ENCODE data around the gene PNRC2. TPM values are rescaled to one million over a fixed set of nuclear protein-coding genes. Genes with fewer than 3 reads are reported as not detected.
A peak's percentile ranks its signal among the peaks of the same experiment; 100 is the strongest.

PNRC2 gene
- total and polyA plus RNA-seq, 2 of the 13 experiments (the other 11 are each of a cell fraction or from before 2014, with no cell fraction given): 74.9 to 97.5 TPM

DNA sequence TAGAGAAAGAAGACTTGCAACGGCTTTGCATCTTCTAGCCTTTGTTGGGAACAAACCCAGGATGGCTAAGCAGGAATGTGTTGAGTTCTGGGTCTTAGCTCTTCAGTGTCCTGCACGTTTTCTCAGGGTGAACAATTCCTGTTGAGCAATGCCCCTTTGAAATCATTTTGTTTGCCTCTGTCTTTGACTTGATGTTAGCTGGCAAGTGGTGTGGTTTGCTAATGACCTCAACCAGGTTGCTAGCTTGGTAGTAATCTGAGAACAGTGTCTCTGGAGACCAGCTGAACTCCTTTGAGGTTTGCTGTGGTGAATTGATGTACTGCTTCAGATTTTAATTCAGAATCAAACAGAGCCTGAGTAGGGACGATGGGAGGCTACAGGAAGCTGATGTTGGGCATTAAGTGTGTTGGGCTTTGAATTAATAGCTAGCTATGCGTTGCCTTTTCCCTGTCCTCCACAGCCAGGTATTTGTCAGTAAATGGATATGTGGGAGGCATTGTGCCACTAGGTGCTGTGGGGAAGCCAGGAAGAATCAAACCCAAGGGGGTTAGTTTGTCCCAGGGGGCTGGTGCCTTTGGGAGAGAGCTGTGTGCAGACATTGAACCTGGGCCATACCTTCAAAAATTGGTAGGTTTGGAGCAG, 43.8 kb downstream of the PNRC2 start (continued):
- no peak for TF ChIP-seq CSRNP1 (CRISPR knock-in tag; IDR thresholded peaks at IDR 0.05)
- TF ChIP-seq ZMYM3 (CRISPR knock-in tag; IDR thresholded peaks at IDR 0.05): peak; percentile 45; the same call in 1 of the 2 replicates
- TF ChIP-seq CCDC6 (CRISPR knock-in tag; IDR thresholded peaks at IDR 0.05): no peak
- TF ChIP-seq FOXA1 (IDR thresholded peaks at IDR 0.05): no peak
- peak; percentile 12; the same call in 1 of the 2 replicates for TF ChIP-seq FOXA1 (CRISPR knock-in tag; IDR thresholded peaks at IDR 0.05)
- no peak for TF ChIP-seq ZNF329 (CRISPR knock-in tag; IDR thresholded peaks at IDR 0.05; ENCODE audit: low read depth)
- TF ChIP-seq JUN (CRISPR knock-in tag; IDR thresholded peaks at IDR 0.05): no peak
- TF ChIP-seq ZNF136 (CRISPR knock-in tag; IDR thresholded peaks at IDR 0.05; ENCODE audit: low read depth): no peak
- peak; percentile 52; the same call in 1 of the 2 replicates for TF ChIP-seq ISL2 (CRISPR knock-in tag; IDR thresholded peaks at IDR 0.05)
- TF ChIP-seq, protein P1, sequence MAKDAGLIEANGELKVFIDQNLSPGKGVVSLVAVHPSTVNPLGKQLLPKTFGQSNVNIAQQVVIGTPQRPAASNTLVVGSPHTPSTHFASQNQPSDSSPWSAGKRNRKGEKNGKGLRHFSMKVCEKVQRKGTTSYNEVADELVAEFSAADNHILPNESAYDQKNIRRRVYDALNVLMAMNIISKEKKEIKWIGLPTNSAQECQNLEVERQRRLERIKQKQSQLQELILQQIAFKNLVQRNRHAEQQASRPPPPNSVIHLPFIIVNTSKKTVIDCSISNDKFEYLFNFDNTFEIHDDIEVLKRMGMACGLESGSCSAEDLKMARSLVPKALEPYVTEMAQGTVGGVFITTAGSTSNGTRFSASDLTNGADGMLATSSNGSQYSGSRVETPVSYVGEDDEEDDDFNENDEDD (CRISPR knock-in tag; IDR thresholded peaks at IDR 0.05; ENCODE audit: borderline replicate concordance): no peak
- no peak for TF ChIP-seq ZNF784 (CRISPR knock-in tag; IDR thresholded peaks at IDR 0.05; ENCODE audit: borderline replicate concordance)
- no peak for TF ChIP-seq ZNF792 (CRISPR knock-in tag; IDR thresholded peaks at IDR 0.05)
- TF ChIP-seq NONO (IDR thresholded peaks at IDR 0.05): no peak
- TF ChIP-seq NONO (CRISPR knock-in tag; conservative IDR thresholded peaks at IDR 0.05): 0 out of 2 replicates have a peak, but pooled peaks have one; percentile 38
- 0 out of 2 replicates have a peak, but pooled peaks have one; percentile 40 for TF ChIP-seq THYN1 (CRISPR knock-in tag; IDR thresholded peaks at IDR 0.05; ENCODE audit: borderline replicate concordance, low read depth)
- TF ChIP-seq RBM22 (optimal IDR thresholded peaks at IDR 0.05; ENCODE audit: low read length): no peak
- no peak for TF ChIP-seq ZNF567 (CRISPR knock-in tag; IDR thresholded peaks at IDR 0.05; ENCODE audit: borderline replicate concordance)
- TF ChIP-seq, protein P2, sequence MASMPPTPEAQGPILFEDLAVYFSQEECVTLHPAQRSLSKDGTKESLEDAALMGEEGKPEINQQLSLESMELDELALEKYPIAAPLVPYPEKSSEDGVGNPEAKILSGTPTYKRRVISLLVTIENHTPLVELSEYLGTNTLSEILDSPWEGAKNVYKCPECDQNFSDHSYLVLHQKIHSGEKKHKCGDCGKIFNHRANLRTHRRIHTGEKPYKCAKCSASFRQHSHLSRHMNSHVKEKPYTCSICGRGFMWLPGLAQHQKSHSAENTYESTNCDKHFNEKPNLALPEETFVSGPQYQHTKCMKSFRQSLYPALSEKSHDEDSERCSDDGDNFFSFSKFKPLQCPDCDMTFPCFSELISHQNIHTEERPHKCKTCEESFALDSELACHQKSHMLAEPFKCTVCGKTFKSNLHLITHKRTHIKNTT (CRISPR knock-in tag; IDR thresholded peaks at IDR 0.05): no peak
- no peak for TF ChIP-seq ZEB1 (IDR thresholded peaks at IDR 0.05; ENCODE audit: insufficient replicate concordance, low read depth)
- TF ChIP-seq HOMEZ (CRISPR knock-in tag; IDR thresholded peaks at IDR 0.05; ENCODE audit: low read depth): 0 out of 2 replicates have a peak, but pooled peaks have one; percentile 12
- TF ChIP-seq ZFP36L2 (CRISPR knock-in tag; IDR thresholded peaks at IDR 0.05): no peak
- TF ChIP-seq MTA3 (CRISPR knock-in tag; IDR thresholded peaks at IDR 0.05): no peak
- peak; percentile 17; the same call in 1 of the 2 replicates for TF ChIP-seq YEATS2 (CRISPR knock-in tag; IDR thresholded peaks at IDR 0.05; ENCODE audit: borderline replicate concordance)
- no peak for TF ChIP-seq ZNF768 (CRISPR knock-in tag; IDR thresholded peaks at IDR 0.05)
- TF ChIP-seq HNRNPL (IDR thresholded peaks at IDR 0.05; ENCODE audit: low read depth, low read length): no peak
